HG03342 (cell line): ENCODE results near the gene AURKAIP1.
"Not testable (repeated sequence)": the region's sequence is repeated elsewhere in the genome, so short reads cannot be mapped to it uniquely, and the experiment has no call there.

Experiments
- ATAC-seq: cut with Tn5 transposase; IDR thresholded peaks from one replicate; pipeline ENCODE4 v1.9.1; 2021; ENCODE audit warnings: mild to moderate bottlenecking, moderate library complexity; ENCODE audit not compliant: unreplicated experiment

The AURKAIP1 gene

DNA sequence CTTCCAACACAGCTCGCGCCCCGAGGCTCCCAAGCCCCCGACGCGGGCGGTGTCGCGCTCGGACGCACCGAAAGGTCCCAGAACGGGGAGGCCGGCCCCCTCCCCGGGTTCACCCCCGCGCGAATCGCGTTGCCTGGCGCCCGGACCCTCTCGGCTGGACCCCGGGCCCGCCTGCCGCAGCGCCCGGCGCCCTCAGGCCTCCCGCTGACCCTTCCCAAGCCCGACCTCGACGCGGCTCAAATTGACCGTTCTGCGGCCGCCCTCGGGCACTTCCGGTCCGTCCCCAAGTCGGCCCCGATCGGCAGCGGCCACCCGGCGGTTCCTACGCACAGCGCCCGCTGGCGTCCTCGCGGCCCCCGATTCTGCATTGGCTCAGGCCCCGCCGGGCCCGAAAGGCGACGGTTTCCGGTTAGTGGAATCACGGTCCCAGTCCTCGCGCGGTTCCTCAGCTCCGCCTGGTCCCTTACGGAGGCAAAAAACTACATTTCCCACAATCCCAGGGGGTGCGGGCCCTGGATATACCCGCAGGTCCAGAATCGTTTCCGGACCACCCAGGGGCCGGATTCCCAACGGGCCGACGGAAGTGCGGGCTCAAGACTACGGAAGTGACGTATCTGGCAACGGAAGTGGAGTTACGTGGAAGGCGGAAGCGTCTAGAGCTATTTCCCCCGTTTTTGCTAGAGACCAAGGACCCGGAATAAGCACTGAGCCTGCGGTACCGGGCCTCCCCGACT is at the start of gene AURKAIP1:
AURKAIP1 (minus strand) TSS at position 279 of the 734 bp plus-strand sequence. CDS start 451 bp downstream, outside the sequence.
- peak; percentile 86 for ATAC-seq

DNA sequence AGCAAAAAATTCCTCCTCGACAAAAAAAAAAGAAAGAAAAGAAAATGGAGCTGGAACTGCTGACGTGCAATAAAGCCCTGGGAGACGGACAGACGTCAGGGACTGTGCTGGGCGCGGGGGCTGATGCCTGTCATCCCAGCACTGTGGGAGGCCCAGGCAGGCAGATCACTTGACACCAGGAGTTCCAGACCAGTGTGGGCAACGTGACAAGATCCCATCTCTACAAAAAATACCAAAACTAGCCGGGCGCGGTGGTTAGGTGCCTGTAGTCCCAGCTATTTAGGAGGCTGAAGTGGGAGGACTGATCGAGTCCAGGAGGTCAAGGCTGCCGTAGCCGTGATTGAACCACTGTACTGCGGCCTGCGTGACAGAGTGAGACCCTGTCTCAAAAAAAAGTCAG is 49.7 kb upstream of the AURKAIP1 start:
- ATAC-seq = no peak

DNA sequence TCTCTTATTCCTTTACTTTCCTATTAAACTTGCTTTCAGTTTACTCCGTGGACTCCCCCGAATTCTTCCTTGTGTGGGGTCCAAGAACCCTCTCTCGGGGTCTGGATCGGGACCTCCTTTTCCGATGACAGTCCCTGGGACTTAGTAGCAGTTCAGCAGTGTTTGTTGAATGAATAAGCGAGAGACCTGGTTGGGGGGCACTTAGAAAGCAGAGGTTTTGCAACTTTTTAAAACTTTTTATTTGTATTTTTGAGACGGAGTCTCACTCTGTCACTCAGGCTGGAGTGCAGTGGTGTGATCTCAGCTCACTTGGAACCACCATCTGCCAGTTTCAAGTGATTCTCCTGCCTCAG is 48.2 kb upstream of the AURKAIP1 start:
- ATAC-seq = no peak

DNA sequence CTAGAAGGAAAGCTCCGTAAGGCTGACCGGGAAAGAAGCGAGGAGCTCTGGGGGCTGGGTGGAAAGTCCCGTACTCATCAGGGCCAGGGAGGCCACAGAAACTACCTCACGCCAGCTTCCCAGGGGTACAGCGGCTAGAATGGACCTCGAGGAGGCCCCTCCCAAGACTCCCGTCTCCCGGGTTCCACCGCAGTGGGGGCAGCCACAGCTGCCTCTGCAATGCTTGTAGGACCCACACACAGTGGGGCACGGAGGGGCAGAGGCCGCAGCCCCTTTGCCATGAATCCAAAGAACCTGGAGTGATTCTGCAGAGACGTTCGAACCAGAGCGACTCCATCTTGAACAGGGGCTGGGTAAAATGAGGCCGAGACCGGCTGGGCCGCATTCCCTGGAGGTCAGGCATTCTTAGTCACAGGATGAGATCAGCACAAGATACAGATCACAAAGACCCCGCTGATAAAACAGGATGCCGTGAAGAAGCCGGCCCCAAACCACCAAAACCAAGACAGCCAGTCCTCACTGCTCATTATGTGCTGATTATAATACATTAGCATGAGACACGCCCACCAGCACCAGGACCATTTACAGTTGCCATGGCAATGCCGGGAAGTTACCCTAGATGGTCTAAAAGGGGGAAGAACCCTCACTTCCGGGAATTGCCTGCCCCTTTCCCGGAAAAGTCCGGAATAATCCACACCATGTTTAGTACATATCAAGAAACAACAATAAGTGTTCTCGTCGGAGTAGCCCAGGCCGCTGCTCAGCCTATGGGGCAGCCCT is 47.6 kb upstream of the AURKAIP1 start:
- no peak for ATAC-seq

DNA sequence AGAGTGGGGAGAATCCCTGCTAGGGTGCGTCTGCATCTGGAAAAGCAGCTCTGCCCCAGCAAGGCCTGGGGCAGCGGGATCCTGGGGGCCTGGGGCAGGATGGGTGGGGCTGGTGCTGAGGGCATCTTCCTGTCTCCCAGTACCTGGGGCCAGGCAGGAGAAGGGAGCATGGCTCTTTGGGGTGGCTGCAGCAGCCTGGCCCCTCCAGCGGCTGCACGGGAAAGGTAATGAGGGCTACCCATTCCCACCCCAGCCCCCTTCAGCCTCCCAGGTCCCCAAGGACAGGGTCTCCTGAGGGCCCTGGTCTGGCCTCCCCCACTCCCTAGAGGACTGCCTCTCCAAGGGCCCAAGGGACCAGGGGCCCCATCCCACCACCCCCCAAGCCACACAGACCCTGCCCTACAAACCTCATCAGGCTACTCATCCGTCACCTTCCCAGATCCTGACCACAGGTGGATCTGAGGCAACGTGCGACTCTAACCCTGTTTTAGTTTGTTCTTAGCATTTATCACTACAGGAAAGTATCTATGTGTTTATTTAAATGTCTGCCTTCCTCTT is 47.0 kb upstream of the AURKAIP1 start:
- no peak for ATAC-seq

DNA sequence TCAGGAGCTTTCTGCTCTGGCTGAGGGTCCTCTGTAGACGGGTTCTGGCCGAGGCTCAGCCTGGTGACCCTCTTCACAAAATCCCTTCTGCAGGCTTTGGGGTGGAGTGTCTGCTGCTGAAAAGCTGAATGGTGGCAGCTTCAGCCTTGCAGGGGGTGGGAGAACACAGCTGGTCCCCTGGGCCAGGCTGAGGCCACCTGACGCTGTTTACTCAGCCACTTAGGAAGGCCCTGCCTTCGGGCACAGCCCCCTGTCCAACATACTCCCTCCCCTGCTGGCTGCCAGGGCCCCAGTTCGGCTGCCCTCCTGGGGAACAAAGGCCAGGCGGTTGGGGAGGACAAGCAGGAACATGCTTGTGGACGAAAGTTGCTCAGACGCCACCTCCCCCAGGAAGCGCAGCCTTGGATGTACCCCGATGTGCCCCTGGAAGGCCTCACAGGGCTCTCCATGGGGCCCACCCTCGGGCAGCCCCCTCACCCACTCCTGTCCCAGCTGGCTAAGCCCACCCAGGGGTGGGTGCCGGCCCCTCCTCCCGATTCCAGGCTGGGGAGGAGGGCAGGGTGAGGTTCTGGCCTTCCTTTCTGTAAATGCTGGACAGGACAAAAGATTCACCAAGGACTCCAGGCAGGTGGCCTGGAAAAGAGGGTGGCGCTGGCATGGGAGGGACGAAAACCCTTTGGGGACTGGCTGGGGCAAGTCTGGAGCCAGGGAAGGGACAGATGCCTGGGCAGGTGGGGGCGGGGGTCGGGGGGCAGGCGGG is 46.3 kb upstream of the AURKAIP1 start, which contains the start of gene ANKRD65:
ANKRD65 (minus strand) TSS at position 130 of the 760 bp plus-strand sequence. CDS start 271 bp downstream, outside the sequence.
- no peak for ATAC-seq

DNA sequence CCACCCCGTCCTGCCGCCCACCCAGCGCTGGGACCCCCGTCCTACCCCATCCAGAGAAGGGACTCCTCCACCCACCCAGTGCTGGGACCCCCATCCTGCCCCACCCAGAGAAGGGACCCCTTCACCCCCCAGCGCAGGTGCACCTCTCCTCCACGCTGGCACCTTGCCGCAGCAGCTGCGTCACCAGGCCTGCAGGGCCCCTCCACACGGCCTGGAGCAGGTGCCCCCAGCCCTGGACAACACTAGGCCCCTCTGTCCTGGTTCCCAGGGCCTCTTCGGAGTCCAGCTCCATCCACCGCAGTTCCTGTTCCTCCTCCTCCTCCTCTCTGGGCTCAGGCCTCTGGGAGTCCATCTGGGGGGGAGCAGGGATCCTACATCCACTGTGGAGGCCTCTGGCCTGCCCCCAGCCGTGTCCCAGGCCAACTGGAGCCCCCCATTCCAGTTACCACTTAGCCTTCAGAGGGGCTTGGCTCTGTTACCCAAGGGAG is 45.7 kb upstream of the AURKAIP1 start:
- ATAC-seq = no peak

DNA sequence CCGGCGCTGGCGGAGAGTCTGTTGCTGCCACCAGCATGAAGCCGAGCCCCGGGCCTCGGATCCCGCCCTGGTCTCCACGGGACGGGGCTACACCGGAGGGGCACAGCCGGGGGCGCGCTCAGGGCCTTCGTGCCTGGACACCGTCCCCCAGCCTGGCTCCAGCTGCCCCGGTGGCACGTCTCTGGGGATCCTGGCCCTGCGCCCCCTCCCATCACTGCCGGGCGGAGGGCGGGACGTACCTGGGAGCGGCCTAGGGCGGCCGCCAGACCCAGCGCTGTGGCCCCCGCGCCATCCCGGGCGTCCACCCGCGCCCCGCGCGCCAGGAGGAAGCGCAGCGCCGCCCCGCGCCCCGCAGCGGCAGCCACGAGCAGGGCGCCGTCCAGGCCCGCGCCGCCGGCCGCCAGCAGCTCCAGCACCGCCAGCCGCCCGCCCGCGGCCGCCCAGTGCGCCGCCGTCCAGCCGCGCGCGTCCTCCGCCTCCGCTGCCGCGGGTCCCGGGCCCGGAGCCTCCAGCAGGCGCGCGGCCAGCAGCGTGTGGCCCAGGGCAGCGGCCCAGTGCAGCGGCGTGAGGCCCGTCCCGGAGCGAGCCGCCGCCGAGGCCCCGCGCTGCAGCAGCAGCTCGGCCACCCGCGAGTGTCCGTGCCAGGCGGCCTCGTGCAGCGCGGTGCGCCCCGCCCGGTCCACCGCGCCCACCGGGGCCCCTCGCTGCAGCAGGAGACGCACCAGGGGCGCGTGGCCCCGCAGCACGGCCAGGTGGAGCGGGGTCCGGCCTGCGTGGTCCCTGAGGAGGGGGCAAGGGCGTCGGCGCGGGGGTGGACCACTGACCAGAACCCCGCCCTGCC is 45.0 kb upstream of the AURKAIP1 start:
- ATAC-seq = no peak

DNA sequence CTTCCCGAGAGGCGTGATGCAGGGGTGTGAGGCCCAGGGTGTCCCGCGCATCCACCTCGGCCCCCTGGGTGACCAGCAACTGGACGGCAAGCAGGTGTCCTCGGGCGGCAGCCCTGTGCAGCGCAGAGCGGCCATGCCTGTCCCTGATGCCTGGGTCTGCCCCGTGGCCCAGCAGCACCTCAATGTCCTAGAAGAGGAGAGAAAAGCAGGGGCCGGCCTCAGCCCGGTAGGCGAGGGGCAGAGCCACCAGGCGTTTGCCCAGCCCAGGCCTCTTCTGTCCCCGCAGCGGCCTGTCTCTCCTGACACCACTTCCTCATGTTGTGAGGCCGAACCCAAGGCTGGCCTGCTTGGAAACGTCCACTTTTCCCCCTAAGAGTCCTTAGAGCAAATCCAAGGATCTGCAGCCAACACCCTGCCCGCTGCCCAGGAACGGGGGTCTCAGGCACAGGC is 44.4 kb upstream of the AURKAIP1 start:
- ATAC-seq = no peak

DNA sequence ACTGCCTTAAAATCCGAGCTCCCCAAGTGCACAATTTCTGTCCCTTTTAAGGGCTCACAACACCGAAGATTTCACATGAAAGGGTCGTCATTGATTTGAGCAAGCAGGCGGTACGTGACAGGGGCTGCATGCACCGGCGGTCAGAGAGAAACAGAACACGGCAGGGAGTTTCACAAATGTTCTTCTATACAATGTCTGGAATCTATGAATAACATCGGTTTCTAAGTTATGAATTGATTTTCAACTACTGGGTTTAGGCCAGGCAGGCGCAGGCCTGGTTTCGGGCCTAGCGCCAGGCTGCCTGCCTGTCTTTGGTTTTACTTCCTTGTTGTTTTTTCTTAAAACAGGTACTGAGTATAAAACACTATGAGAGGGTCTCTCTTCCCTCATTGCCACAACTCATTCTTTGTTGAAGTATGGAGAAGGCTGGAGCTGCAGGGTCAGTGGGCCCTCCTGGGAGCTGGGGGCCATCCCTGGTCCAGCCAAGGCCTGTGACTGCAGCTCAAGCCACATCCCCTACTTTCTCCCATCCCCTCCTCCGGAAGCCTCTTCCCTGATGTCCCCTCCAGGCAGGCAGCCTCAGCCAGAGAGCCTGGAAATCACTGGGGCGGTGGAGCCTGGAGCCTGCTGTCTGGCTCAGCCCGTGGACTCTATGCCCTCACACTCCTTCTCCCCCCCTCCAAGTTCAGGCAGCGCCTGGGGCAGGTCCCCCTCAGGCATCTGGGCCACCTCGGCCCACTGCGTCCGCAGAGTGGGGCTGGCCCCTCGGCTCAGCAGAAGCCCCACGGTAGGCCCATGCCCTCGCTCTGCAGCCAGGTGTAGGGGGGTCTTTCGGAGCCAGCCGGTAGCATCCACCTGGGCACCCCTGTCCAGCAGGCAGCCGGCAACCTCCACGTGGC is 43.7 kb upstream of the AURKAIP1 start:
- no peak for ATAC-seq

DNA sequence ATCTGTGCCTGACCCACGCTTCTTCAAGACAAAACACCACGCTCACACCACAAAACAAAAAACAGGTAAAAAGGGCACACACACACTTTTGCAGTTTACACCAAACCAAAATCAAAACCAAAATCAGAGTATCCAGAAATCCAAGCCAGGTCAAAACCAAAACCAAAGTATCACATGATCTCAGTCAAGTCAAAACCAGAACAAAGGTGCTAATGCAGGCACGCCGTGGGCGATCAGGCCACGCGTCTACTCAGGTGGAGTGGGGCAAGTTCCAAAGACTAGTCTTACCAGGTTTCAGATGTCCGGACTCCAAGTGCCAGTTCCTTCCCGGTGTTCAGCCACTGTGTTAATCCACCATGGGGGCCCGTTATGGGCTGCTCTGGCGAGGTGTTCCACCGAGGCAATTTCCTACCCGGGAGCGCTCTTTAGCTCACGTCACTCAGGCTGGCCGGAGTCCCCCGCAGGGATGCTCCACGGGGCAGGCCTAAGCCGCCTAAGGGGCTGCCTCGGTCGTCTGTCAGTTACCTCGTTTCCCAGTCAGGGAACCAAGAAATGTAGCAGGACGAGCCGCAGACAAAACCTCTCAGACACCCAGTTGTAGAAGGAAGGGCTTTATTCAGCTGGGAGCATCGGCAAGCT is 42.9 kb upstream of the AURKAIP1 start:
- not testable (repeated sequence) for ATAC-seq

DNA sequence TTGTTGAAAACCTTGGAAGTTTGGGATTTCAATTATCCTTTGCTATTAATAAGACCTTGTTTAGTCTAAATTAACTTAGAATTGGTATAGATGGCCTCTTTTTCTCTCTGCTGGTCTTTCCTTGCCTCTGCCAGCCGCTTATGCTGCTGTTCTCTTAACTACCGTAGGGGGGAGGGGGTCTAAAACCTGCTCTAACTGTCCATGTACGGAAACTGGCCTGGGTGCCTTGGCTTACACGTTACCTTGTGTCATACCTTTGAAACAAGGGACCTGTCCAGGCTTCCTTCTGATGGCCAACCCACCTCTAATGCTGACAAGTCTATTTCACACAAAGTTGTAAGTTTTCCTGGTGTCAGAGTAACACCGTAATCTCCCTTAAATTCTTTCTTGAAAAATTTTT is 42.4 kb upstream of the AURKAIP1 start:
- ATAC-seq = not testable (repeated sequence)

DNA sequence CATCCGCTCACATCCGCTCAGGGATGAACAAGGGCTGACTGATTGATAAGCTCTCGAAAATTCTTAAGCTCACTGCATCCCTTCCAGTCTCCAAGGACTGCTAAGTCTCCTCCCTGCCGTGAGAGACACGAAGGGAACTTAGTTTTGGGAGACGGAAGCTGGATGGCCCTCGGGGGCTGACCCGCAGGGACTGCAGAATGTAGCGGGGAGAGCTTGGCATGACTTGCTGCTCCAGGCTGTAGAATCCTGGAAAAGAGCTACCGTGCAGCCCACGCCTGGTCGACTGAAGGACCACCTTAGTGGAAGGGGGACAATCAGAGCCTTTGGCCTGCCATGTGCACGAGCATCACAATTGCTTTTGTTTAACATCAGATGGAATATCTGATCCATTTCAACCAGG is 40.7 kb upstream of the AURKAIP1 start:
- no peak for ATAC-seq

DNA sequence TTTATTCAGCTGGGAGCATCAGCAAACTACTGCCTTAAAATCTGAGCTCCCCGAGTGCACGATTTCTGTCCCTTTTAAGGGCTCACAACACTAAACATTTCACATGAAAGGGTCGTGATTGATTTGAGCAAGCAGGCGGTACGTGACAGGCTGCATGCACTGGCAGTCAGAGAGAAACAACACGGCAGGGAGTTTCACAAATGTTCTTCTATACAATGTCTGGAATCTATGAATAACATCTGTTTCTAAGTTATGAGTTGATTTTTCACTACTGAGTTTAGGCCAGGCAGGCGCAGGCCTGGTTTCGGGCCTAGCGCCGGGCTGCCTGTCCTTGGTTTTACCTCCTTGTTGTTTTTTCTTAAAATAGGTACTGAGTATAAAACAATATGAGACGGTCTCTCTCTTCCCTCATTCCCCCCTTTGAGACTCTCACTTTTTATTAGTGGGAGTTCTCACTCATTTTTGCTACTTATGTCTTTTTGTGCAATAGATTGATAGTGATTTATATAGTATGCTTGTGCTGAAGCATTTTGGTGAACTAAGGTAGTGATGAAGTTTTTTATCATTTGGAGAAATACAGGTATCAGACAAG is 37.4 kb upstream of the AURKAIP1 start:
- ATAC-seq = not testable (repeated sequence)

DNA sequence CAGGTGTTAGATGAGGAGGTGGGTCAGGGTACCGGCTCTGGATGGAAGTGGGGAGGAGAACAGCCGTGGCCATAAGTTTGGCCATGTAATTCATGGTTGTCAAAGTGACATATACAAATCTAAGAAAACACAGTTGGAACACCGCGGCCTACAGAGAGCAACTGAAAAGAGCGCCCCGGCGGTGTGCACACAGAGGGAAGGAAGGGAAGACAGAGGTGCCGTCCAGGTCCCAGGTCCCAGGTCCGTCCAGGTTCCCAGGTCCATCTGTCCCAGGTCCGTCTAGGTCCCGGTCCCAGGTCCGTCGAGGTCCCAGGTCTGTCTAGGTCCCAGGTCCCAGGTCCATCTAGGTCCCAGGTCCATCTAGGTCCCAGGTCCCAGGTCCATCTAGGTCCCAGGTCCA is 36.6 kb upstream of the AURKAIP1 start:
- no peak for ATAC-seq

DNA sequence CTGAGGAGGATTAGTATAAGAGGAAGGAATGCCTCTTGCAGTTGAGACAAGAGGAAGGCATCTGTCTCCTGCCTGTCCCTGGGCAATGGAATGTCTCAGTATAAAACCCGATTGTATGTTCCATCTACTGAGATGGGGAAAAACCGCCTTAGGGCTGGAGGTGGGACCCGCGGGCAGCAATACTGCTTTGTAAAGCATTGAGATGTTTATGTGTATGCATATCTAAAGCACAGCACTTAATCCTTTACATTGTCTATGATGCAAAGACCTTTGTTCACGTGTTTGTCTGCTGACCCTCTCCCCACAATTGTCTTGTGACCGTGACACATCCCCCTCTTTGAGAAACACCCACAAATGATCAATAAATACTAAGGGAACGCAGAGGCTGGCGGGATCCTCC is 35.2 kb upstream of the AURKAIP1 start:
- ATAC-seq = not testable (repeated sequence)

DNA sequence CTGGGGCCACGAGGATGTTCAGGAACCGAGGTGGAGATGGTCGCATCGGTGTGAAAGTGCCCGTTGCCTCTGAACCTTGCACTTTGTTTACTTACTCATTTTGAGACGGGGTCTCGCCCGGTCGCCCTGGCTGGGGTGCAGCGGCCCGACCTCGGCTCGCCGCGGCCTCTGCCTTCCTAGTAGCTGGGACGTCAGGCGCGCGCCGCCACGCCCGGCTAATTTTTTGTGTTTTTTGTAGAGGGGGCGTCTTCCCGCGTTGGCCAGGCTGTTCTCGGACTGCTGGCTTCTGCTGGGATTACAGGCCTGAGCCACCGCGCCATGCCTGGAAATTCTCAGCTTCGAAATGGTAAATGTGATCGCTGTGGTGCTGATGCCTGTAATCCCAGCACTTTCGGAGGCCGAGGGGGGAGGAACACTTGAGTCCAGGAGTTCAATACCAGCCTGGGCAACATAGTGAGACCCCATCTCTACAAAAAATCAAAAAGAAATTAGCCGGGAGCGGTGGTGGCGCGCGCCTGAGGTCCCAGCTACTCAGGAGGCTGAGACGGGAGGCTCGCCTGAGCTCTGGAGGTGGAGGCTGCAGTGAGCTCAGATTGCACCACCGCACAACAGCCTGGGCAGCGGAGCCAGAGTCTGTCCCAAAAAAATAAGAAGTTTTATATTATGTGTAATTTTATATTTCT is 32.8 kb upstream of the AURKAIP1 start:
- ATAC-seq = no peak
